G401 (cell line): ENCODE measurements around the gene IFNA5. TPM values are rescaled to one million over a fixed set of nuclear protein-coding genes. Genes with fewer than 3 reads are reported as not detected.

Experiments
- DNase-seq: peaks from one replicate; pipeline ENCODE4 v3.0.0-alpha.2; 2015; ENCODE audit warnings: low spot score
- in situ Hi-C: cut with HindIII; loops from 2 replicates; pipeline ENCODE4 v1.10.0; 2016; ENCODE audit warnings: low sequenced_read_pairs, mixed read lengths
- total RNA-seq: library from RNA; depleted of rRNA; stranded (reverse); fragments of >200 nt; shearing (Covaris generic); gene quantifications from 2 replicates; pipeline ENCODE4 v1.2.3, GENCODE V29; 2014; rRNA removed

Gene IFNA5
- total RNA-seq, 1 experiment from 2014 or later: not detected

DNA sequence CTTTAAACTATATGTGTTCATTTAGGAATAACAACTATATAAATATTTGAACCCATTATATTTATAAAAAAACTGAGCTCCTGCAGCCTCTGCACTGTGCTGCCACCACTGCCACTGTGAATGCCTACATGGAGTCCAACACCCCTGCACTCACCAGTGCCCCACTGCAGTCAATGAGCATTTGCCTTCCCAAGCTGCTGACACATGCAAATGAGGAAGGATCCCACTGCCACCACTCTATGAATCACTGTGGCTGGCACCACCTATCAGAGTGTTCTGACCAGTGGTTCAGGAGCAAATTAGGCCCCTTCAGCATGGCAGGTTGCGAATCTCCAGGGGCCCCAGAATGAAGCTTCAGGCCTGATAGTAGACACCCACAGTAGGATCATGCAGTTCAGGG, 9.1 kb downstream of the IFNA5 start:
- DNase-seq: no peak
- in situ Hi-C loops: no loop called here

GRCh38 chr9:21294904-21295538, 10.1 kb downstream of the IFNA5 start:
- no peak for DNase-seq
- in situ Hi-C loops: no loop called here

- no peak for DNase-seq
- in situ Hi-C loops: no loop called here
Measured at GRCh38 chr9:21294364-21294774, 10.7 kb downstream of the IFNA5 start.

DNA sequence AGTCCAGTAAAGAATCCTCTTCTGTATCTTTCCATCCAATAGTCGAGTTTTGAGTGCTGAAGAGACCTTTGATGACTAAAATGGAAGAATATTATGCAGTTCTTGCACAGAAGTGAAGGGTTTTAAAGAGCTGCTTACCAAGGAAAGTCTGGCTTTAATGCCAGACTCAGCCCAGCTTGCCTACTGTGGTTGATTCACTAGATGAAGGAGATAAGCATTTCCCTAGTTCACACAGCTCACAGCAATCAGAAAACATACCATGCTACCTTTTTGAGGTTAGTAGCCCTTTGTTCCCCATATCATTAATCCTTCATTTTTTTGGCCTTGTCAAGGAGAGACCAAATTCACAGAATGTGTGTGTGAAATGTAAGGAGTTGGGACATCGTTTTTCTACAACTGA, 15.3 kb downstream of the IFNA5 start:
- in situ Hi-C loops: no loop called here
- DNase-seq: no peak

DNA sequence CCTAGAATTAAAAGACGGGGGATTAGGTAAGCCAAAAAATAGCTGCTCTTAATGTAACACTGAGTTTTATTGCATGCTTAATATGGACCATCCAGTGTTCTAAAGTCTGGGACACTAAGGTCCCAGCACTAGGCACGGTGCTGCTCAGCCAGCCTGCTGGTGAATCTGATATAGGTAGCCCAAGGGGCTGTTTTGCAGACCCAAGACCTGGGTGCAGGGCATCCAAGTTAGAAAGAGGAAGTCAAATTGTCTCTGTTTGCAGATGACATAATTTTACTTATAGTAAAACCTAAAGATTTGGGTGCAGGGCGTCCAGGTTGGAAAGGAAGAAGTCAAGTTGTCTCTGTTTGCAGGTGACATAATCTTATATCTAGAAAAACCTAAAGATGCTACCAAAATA, 17.8 kb downstream of the IFNA5 start:
- in situ Hi-C loops: no loop called here
- DNase-seq: no peak

DNA sequence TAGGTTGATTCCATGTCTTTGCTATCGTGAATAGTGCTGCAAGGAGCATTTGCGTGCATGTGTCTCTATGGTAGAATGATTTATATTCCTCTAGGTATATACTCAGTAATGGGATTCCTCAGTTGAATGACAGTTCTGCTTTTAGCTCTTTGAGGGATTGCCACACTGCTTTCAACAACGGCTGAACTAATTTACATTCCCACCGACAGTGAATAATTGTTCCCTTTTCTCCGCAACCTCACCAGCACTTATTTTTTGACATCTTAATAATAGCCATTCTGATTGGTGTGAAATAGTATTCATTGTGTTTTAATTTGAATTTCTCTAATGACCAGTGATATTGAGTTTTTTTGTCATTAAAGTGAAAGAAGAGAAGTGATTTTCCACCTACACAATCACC, 18.5 kb downstream of the IFNA5 start:
- no peak for DNase-seq
- in situ Hi-C loops: no loop called here

- no peak for DNase-seq
- in situ Hi-C loops: no loop called here
Measured at GRCh38 chr9:21286099-21286498, 19.0 kb downstream of the IFNA5 start.

- in situ Hi-C loops: no loop called here
- no peak for DNase-seq
Measured at GRCh38 chr9:21281275-21281674, 23.8 kb downstream of the IFNA5 start.

- in situ Hi-C loops: no loop called here
Measured at GRCh38 chr9:21268347-21268657, 36.8 kb downstream of the IFNA5 start.

DNA sequence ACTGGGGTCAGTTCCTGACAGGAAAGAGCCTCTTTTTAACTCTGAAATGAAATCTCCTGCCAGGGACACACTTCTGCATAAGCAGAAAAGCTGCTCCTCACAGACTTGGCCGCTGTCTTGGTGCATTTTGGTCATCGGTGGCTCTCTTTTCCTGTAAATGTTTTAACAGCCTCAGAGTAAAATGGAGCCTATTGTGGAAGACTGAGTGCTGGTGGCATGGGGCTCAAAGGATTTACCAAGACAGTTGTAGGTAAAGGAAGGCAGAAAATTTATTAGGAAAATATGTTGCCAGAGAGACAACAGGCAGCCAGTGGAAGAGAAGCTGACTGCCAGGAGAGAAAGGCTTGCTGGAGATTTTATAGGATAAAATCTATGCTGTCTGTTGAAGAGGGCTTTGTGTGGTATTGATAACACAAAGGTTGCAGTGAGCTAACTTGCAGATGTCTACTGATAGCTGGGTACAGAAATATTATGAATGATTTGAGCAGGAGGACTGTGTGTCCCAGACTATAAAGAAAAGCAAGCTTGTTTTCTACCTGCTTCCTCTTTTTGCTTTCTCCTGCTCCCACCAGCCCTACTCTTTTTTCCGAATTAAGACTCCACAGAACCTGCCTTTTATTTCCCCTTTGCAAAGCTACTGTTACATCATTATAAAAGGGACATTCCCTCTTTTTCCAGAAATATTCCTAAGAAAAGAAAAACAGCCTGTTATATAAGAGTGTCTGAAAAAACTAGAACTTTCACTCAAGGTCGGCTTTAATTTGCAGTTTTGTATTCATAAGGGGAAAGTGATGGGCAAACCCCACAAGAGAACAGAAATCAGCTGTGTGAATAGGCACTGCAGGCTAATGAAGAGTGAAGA, 37.4 kb downstream of the IFNA5 start:
- in situ Hi-C loops: no loop called here
- DNase-seq: no peak

More at GRCh38 chr9:21268347-21268657, 36.8 kb downstream of the IFNA5 start:
- peak; percentile 13 for DNase-seq

DNA sequence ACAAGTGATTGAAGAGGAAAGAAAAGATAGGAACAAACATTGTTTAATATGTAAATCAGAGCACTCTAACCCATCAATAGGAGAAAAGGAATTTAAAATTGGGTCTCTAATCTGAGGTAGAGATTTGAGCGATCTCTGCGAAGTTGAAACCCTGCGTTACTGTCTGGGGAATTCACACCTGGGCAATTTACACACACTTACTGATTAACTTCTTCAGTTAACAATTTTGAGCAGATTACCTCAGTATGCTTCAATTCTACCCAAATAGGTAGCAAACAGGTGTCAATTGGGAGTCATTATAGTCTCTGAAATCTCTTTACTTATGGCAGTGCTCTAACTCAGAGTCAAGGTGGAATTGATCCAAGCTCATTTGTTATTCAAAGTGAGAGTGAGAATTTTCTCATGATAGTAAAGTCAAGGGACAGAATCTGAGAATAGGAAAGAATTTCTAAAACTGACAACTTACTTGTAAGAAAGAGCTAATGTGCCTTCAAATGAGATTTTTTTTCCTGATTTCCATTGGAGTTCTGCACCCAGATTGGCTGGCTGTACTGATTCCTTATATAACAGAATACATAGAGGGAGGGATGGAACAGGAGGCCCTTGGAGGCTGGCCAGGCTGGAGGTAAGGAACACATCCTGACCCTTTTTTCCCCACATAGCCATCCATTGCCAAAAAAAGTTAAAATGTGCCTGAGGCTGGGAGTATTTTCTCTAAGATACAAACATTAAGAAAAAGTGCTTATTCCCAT, 38.2 kb downstream of the IFNA5 start:
- peak; percentile 71 for DNase-seq
- in situ Hi-C loops: no loop called here

GRCh38 chr9:21265421-21266189, 39.5 kb downstream of the IFNA5 start:
- in situ Hi-C loops: no loop called here
- DNase-seq: no peak

DNA sequence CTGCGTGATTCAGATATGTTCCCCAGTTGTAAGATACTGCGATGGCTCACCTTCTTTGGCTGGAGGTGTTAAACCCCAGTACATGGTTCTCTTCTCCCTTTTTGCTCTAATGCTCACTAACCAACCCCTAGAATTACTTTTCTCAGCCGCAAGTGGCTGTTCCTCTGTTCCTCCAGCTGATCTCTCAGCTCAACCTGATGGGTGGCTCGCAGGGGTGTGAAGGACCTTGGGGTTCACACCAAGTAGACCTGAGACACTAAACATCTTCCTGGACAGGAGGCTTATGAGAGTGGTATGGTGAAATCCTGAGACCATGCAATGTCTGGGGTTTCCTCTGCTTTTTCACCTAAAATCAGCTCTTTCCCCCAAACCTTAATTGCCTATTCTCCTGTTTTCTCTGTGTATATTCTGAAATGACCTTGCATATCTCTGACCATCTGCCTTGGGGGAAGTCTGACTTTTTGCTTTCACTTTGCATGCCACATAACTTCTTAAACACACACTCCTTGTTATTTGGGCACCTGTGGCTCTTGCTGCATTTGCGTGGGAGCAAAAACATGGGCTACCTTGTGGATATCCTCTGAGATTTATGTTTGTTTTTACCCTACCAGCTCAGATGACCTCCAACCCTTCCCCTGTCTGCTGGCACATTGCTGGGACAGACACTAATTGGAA, 49.4 kb downstream of the IFNA5 start:
- DNase-seq: no peak
- in situ Hi-C loops: no loop called here

Other genes with a start within 250 kb of the IFNA5 start
- not detected in 2 replicates for gene IFNB1, start 227.4 kb downstream of the IFNA5 start, total RNA-seq
- gene IFNW1, start 163.5 kb downstream of the IFNA5 start, total RNA-seq: not detected in 2 replicates
- gene IFNA21, start 138.7 kb downstream of the IFNA5 start, total RNA-seq: not detected in 2 replicates
- not detected in 2 replicates for gene IFNA4, start 117.7 kb downstream of the IFNA5 start, total RNA-seq
- gene IFNA7, start 103.1 kb downstream of the IFNA5 start, total RNA-seq: not detected in 2 replicates
- gene IFNA10, start 98.2 kb downstream of the IFNA5 start, total RNA-seq: not detected in 2 replicates
- not detected in 2 replicates for gene IFNA16, start 88.0 kb downstream of the IFNA5 start, total RNA-seq
- not detected in 2 replicates for gene IFNA17, start 77.1 kb downstream of the IFNA5 start, total RNA-seq
- not detected in 2 replicates for gene IFNA14, start 65.3 kb downstream of the IFNA5 start, total RNA-seq
- gene KLHL9, start 30.1 kb upstream of the IFNA5 start, total RNA-seq: 5.0 and 6.7 TPM in 2 replicates
- gene IFNA6, start 45.6 kb upstream of the IFNA5 start, total RNA-seq: not detected in 2 replicates
- not detected in 2 replicates for gene IFNA13, start 62.7 kb upstream of the IFNA5 start, total RNA-seq
- gene IFNA2, start 80.1 kb upstream of the IFNA5 start, total RNA-seq: not detected in 2 replicates
- gene IFNA8, start 103.8 kb upstream of the IFNA5 start, total RNA-seq: not detected in 2 replicates
- gene IFNA1, start 135.1 kb upstream of the IFNA5 start, total RNA-seq: not detected in 2 replicates
- gene IFNE, start 177.0 kb upstream of the IFNA5 start, total RNA-seq: not detected in 2 replicates